Osteocyte (in vitro differentiated cells): Measurements from ENCODE around the gene TFEB. TPM values are rescaled to one million over a fixed set of nuclear protein-coding genes. Genes with fewer than 3 reads are reported as not detected.

ENCODE experiments used
- DNase-seq: peaks from one replicate; pipeline ENCODE4 v3.0.0; 2021; ENCODE audit warnings: mixed read lengths; ENCODE audit not compliant: unreplicated experiment; ENCODE audit errors: extremely low spot score
- H3K27ac Mint-ChIP-seq: one replicate; pipeline ENCODE4 v1.8.0; 2021; ENCODE audit warnings: mild to moderate bottlenecking, mixed read lengths; ENCODE audit not compliant: unreplicated experiment
- H3K27me3 Mint-ChIP-seq: one replicate; pipeline ENCODE4 v1.8.0; 2021; ENCODE audit warnings: mixed read lengths; ENCODE audit not compliant: unreplicated experiment
- H3K36me3 Mint-ChIP-seq: one replicate; pipeline ENCODE4 v1.8.0; 2021; ENCODE audit warnings: mixed read lengths; ENCODE audit not compliant: unreplicated experiment
- H3K4me1 Mint-ChIP-seq: one replicate; pipeline ENCODE4 v1.8.0; 2021; ENCODE audit warnings: mixed read lengths; ENCODE audit not compliant: unreplicated experiment
- H3K4me3 Mint-ChIP-seq: one replicate; pipeline ENCODE4 v1.8.0; 2021; ENCODE audit warnings: mild to moderate bottlenecking, moderate library complexity, mixed read lengths; ENCODE audit not compliant: unreplicated experiment
- H3K9me3 Mint-ChIP-seq: one replicate; pipeline ENCODE4 v1.8.0; 2021; ENCODE audit warnings: mixed read lengths; ENCODE audit not compliant: unreplicated experiment
- total RNA-seq: library from RNA; stranded (reverse); gene quantifications from 2 replicates; pipeline ENCODE4 v1.2.1, GENCODE V29; 2021
- TF ChIP-seq, protein P1 (sequence below): fragments of 200-600 bp; sonication (generic); IDR thresholded peaks from 2 replicates; pipeline ENCODE4 v1.5.0; 2021; ENCODE audit warnings: antibody characterized with exemption, mild to moderate bottlenecking, moderate library complexity

TFEB gene
- total RNA-seq, 1 donor from 2014 or later = 11.1 TPM

GRCh38 chr6:41757271-41757670 is 21.9 kb upstream of the TFEB start:
- no peaks in the 10 kb centered on the region for H3K36me3 Mint-ChIP-seq
- H3K27ac Mint-ChIP-seq = no peak overlapping the region
- no peaks in the 10 kb centered on the region for H3K4me1 Mint-ChIP-seq
- H3K27me3 Mint-ChIP-seq = peaks cover 23% of the 10 kb centered on the region
- no peaks in the 10 kb centered on the region for H3K9me3 Mint-ChIP-seq
- TF ChIP-seq, protein P1, sequence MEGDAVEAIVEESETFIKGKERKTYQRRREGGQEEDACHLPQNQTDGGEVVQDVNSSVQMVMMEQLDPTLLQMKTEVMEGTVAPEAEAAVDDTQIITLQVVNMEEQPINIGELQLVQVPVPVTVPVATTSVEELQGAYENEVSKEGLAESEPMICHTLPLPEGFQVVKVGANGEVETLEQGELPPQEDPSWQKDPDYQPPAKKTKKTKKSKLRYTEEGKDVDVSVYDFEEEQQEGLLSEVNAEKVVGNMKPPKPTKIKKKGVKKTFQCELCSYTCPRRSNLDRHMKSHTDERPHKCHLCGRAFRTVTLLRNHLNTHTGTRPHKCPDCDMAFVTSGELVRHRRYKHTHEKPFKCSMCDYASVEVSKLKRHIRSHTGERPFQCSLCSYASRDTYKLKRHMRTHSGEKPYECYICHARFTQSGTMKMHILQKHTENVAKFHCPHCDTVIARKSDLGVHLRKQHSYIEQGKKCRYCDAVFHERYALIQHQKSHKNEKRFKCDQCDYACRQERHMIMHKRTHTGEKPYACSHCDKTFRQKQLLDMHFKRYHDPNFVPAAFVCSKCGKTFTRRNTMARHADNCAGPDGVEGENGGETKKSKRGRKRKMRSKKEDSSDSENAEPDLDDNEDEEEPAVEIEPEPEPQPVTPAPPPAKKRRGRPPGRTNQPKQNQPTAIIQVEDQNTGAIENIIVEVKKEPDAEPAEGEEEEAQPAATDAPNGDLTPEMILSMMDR = no peak
- DNase-seq = no peak
- no peak overlapping the region for H3K4me3 Mint-ChIP-seq

- no peaks in the 10 kb centered on the region for H3K36me3 Mint-ChIP-seq
- H3K9me3 Mint-ChIP-seq = no peaks in the 10 kb centered on the region
- H3K4me1 Mint-ChIP-seq = no peaks in the 10 kb centered on the region
- no peak for DNase-seq
- H3K27ac Mint-ChIP-seq = no peak overlapping the region
- TF ChIP-seq, protein P1 = no peak
- H3K27me3 Mint-ChIP-seq = peaks cover 23% of the 10 kb centered on the region
- no peak overlapping the region for H3K4me3 Mint-ChIP-seq
These were observed 20.9 kb upstream of the TFEB start for GRCh38 chr6:41756354-41756753.

DNA sequence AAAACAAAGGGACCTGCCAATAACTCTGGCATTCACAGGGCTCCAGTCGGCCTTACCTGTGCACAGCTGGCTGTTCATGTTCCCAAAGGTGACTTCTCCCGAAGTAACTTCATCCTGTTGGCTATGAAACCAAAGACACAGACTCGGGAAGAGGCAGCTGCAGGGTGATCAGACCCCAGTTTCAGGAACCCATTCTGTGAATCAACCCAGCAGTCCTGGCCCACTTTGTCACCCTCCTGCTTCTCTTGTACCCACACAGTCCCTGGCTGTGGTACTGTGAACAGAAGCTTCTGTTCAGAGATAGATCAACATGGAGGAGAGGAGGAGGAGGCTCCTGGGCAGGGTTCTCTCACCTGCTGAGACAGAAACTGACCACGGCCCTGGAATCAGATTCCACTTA is 20.5 kb upstream of the TFEB start:
- no peak for DNase-seq
- Mint-ChIP-seq H3K27ac (no peak overlapping the region), H3K36me3 (no peaks in the 10 kb centered on the region), H3K27me3 (peaks cover 23% of the 10 kb centered on the region), H3K4me3 (no peak overlapping the region), H3K4me1 (no peaks in the 10 kb centered on the region), H3K9me3 (no peaks in the 10 kb centered on the region)
- TF ChIP-seq, protein P1 = no peak

DNA sequence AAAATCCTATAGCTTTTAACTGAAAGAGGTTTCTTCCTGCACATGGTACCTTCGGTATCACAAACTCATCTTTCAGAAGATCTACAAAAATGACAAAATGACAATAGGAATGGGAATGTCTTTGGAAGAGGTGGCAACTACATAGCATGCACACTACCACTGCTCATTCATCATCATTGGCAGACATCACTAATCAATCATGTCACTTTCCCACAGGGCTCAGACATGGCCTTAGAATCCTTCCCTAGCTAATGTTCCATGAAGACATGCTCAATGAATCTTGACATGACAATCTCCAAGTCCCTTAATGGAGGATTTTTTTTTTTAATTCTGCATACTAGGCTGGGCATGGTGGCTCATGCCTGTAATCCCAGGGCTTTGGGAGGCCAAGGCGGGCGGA is 15.0 kb upstream of the TFEB start:
- no peaks in the 10 kb centered on the region for H3K9me3 Mint-ChIP-seq
- no peak overlapping the region for H3K27ac Mint-ChIP-seq
- H3K4me3 Mint-ChIP-seq = no peak overlapping the region
- TF ChIP-seq, protein P1 = no peak
- no peaks in the 10 kb centered on the region for H3K36me3 Mint-ChIP-seq
- H3K27me3 Mint-ChIP-seq = peaks cover 25% of the 10 kb centered on the region
- DNase-seq = no peak
- H3K4me1 Mint-ChIP-seq = no peaks in the 10 kb centered on the region

- Mint-ChIP-seq H3K36me3 (no peaks in the 10 kb centered on the region), H3K9me3 (no peaks in the 10 kb centered on the region), H3K27me3 (peaks cover 14% of the 10 kb centered on the region), H3K27ac (no peak overlapping the region), H3K4me1 (no peaks in the 10 kb centered on the region), H3K4me3 (no peak overlapping the region)
- TF ChIP-seq, protein P1 = no peak
- no peak for DNase-seq
These were observed 13.1 kb upstream of the TFEB start for GRCh38 chr6:41748542-41748941.
